Immature natural killer cell (primary cell): ENCODE data around the gene DACH2. TPM values are rescaled to one million over a fixed set of nuclear protein-coding genes. Genes with fewer than 3 reads are reported as not detected.

ENCODE experiments used
- DNase-seq, 3 donors: peaks; one replicate each; pipeline ENCODE4 v3.0.0; 2022; ENCODE audit warnings: mixed read lengths in 1 of 3
- H3K27ac Mint-ChIP-seq, 6 donors: one replicate each; pipeline ENCODE4 v1.8.0; 2020; ENCODE audit warnings: mixed read lengths in 6 of 6, mild to moderate bottlenecking in 5 of 6, inconsistent platforms in 4 of 6, moderate library complexity in 3 of 6
- H3K27me3 Mint-ChIP-seq, 3 donors: one replicate each; pipeline ENCODE4 v1.8.0; 2020 to 2021; ENCODE audit warnings: low read depth in 3 of 3, mild to moderate bottlenecking in 3 of 3, mixed read lengths in 3 of 3, moderate library complexity in 3 of 3, inconsistent platforms in 1 of 3
- H3K36me3 Mint-ChIP-seq, 3 donors: one replicate each; pipeline ENCODE4 v1.8.0; 2020; ENCODE audit warnings: mixed read lengths in 3 of 3, inconsistent platforms in 2 of 3, mild to moderate bottlenecking in 2 of 3
- H3K4me1 Mint-ChIP-seq, 2 donors: one replicate each; pipeline ENCODE4 v1.8.0; 2020; ENCODE audit warnings: inconsistent platforms in 2 of 2, mild to moderate bottlenecking in 2 of 2, mixed read lengths in 2 of 2, moderate library complexity in 1 of 2
- H3K4me3 Mint-ChIP-seq, 5 donors: one replicate each; pipeline ENCODE4 v1.8.0; 2020; ENCODE audit warnings: mild to moderate bottlenecking in 5 of 5, mixed read lengths in 5 of 5, inconsistent platforms in 3 of 5, moderate library complexity in 3 of 5
- H3K9me3 Mint-ChIP-seq, 6 donors: one replicate each; pipeline ENCODE4 v1.8.0; 2020; ENCODE audit warnings: mild to moderate bottlenecking in 6 of 6, mixed read lengths in 6 of 6, inconsistent platforms in 4 of 6, moderate library complexity in 3 of 6
- polyA plus RNA-seq, 3 donors: library from polyadenylated mRNA; unstranded; fragments of 300-500 nt; fragmentation: Illumina TruSeq; gene quantifications; one replicate each; pipeline ENCODE4 v1.2.3, GENCODE V29; 2021

The DACH2 gene
- polyA plus RNA-seq, 3 donors from 2014 or later = not detected

DNA sequence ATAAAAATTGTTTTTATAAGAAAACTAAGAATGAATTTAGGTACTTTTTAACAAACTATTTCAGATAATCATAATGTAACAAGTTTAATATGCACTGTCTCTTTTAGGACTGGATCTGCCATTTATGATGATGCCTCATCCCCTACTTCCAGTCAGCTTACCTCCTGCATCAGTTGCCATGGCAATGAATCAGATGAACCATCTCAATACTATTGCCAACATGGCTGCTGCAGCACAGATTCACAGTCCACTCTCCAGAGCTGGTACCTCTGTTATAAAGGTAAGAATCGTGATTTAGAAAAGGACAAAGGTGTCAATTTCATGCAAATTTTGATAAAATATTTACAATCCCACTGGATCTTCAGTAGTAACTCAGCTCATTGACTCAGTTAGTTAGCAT lies 566.2 kb downstream of the DACH2 start:
- no peak overlapping the region for H3K4me3 Mint-ChIP-seq
- no peak for DNase-seq
- H3K4me1 Mint-ChIP-seq = no peaks in the 10 kb centered on the region
- no peak overlapping the region for H3K27ac Mint-ChIP-seq
- no peaks in the 10 kb centered on the region for H3K36me3 Mint-ChIP-seq
- peaks cover 0 to 6% (median 1%) of the 10 kb centered on the region in 3 donors for H3K27me3 Mint-ChIP-seq
- H3K9me3 Mint-ChIP-seq = peaks cover 0 to 7% (median under 1%) of the 10 kb centered on the region in 6 donors

DNA sequence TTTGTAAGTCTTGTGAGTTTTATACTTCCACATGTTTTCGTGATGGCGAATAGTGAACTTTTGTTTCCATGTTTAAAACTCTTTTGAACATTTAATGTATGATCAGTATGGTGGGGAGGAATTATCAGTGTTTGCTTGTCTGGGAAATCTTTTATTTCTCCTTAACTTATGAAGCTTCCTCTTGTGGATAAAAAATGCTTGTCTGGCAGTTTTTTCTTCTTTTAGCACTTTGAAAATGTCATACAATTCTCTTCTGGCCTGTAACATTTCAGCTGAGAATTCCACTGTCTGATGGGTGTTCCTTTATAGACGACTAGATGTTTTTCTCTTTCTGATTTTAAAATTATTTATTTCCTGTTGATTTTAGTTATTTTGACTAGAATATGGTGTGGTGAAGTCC lies 576.0 kb downstream of the DACH2 start:
- H3K27me3 Mint-ChIP-seq = peaks cover 0 to 2% (median 2%) of the 10 kb centered on the region in 3 donors
- no peak overlapping the region for H3K27ac Mint-ChIP-seq
- H3K4me3 Mint-ChIP-seq = no peak overlapping the region
- DNase-seq = no peak
- H3K9me3 Mint-ChIP-seq = peaks cover 0 to 11% (median 2%) of the 10 kb centered on the region in 6 donors
- H3K4me1 Mint-ChIP-seq = no peaks in the 10 kb centered on the region
- H3K36me3 Mint-ChIP-seq = no peaks in the 10 kb centered on the region

DNA sequence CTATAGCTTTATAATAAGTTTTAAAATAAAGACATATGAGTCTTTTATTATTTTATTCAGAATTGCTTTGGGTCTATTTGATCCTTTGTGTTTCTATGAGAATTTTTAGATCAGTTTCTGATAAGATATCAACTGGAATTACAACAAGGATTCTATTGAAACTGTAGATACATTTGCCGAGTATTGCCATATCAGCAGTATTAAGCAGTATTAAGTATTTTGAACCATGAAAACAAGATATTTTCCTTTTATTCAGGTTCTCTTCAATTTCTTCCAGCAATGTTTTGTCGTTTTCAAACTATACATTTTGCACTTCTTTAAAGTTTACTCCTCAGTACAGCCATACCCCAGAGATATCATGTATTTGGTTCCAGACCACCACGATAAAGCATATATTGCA lies 598.8 kb downstream of the DACH2 start:
- no peaks in the 10 kb centered on the region for H3K4me1 Mint-ChIP-seq
- no peaks in the 10 kb centered on the region for H3K36me3 Mint-ChIP-seq
- no peak for DNase-seq
- peaks cover 0 to 3% (median 0%) of the 10 kb centered on the region in 6 donors for H3K9me3 Mint-ChIP-seq
- no peak overlapping the region for H3K27ac Mint-ChIP-seq
- H3K4me3 Mint-ChIP-seq = no peak overlapping the region
- peaks cover 0 to 2% (median 2%) of the 10 kb centered on the region in 3 donors for H3K27me3 Mint-ChIP-seq

DNA sequence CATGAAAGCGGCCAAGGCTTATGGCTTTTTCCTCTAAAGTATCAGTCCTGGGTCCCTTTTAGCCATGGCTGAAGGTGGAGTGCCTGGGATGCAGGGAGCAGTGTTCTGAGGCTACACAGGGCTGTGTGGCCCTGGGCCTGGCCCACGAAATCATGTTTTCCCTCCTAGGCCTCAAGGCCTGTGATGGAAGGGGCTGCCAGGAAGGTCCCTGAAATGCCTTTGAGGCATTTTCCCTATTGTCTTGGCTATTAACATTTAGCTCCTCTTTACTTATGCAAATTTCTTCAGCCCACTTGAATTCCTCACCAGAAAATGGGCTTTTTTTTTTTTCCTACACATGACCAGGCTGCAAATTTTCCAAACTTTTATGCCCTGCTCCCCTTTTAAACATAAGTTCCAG lies 657.0 kb downstream of the DACH2 start:
- Mint-ChIP-seq H3K9me3 (peaks cover 0 to 8% (median under 1%) of the 10 kb centered on the region in 6 donors), H3K27me3 (peaks cover 0 to 4% (median 0%) of the 10 kb centered on the region in 3 donors), H3K36me3 (no peaks in the 10 kb centered on the region), H3K27ac (no peak overlapping the region), H3K4me1 (no peaks in the 10 kb centered on the region), H3K4me3 (no peak overlapping the region)
- DNase-seq = no peak

DNA sequence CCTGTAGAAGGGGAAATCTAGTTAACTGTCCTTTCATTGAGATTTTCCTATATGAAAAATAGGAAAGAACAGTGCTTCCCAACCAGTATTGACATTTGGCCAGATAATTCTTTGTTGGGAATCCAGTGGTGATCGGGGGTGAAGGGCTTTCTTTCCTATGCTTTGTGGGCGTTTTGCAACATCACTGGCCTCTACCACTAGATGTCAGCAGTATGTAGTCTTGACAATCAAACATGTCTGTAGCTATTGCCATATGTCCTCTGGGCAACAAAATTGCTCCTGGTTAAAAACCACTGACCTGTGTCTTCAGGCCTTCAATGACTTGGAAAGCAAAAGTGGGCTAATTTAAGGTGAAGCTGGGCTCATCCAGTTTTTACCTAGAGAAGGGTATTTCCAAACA lies 658.5 kb downstream of the DACH2 start:
- no peaks in the 10 kb centered on the region for H3K4me1 Mint-ChIP-seq
- no peak overlapping the region for H3K27ac Mint-ChIP-seq
- H3K27me3 Mint-ChIP-seq = peaks cover 0 to 4% (median 0%) of the 10 kb centered on the region in 3 donors
- peaks cover 0 to 8% (median under 1%) of the 10 kb centered on the region in 6 donors for H3K9me3 Mint-ChIP-seq
- no peak overlapping the region for H3K4me3 Mint-ChIP-seq
- H3K36me3 Mint-ChIP-seq = no peaks in the 10 kb centered on the region
- DNase-seq = no peak

DNA sequence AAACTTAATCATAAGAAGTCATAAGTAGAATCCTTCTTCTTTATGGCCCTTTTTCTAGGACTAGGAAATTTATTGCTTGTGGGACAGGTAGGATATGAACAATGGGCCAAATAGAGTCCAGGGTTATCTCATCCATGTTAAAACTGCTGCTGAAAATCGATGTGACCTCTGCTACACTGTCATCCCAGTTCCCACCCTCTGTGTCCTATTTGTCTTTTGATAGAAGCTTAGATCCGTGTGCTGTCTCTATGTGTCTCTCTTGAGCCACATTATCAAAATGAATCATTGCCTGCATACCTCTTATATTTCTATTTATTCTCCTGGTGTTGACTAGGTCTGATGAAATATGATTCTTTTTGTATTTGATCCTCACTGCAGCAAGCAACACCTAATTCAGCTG lies 661.4 kb downstream of the DACH2 start:
- H3K27ac Mint-ChIP-seq = no peak overlapping the region
- H3K36me3 Mint-ChIP-seq = no peaks in the 10 kb centered on the region
- H3K4me1 Mint-ChIP-seq = no peaks in the 10 kb centered on the region
- peaks cover 0 to 4% (median 0%) of the 10 kb centered on the region in 3 donors for H3K27me3 Mint-ChIP-seq
- no peak overlapping the region for H3K4me3 Mint-ChIP-seq
- peaks cover 0 to 8% (median 0%) of the 10 kb centered on the region in 6 donors for H3K9me3 Mint-ChIP-seq
- no peak for DNase-seq

DNA sequence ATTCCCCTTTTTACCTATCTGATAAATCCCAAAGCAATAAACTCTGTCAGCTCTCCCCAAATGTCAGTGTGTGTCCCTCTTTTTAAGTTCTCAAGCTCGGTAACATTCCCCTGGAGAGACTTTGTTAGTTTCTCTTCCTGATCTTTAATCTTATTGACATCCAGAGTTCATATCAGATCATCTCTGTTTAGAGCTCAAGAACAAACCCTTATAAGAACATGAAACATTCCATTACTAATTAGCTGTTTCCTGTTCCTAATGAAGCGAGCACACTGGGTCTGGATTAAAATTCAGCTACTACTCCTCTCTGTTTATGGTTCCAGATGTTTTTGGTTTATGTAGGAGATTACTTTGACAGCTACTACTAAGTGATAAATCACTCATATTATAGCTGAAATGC lies 681.5 kb downstream of the DACH2 start:
- Mint-ChIP-seq H3K36me3 (no peaks in the 10 kb centered on the region), H3K27ac (no peak overlapping the region), H3K4me3 (no peak overlapping the region), H3K9me3 (peaks cover 0 to 10% (median 4%) of the 10 kb centered on the region in 6 donors), H3K27me3 (peaks cover 0 to 3% (median 0%) of the 10 kb centered on the region in 3 donors), H3K4me1 (no peaks in the 10 kb centered on the region)
- no peak for DNase-seq

DNA sequence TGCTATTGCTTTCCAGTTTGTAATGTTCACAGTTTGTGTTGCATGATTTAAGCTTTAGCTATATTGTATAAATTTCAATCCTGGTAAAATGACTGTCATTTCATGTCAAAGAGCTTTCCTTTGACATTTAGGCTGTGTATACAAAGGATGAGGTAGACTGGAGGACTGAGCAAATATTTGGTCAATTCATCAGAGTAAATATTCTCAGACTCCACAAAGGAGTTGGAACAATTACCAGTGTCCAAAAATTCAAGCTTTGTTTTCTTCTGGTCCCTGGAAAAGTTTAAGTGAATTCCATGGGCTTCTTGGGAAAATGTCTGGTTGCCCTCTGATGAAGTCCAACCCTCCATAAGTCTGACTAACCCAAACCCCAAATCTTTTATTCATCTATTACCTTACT lies 682.4 kb downstream of the DACH2 start:
- Mint-ChIP-seq H3K27me3 (peaks cover 0 to 3% (median 0%) of the 10 kb centered on the region in 3 donors), H3K27ac (no peak overlapping the region)

DNA sequence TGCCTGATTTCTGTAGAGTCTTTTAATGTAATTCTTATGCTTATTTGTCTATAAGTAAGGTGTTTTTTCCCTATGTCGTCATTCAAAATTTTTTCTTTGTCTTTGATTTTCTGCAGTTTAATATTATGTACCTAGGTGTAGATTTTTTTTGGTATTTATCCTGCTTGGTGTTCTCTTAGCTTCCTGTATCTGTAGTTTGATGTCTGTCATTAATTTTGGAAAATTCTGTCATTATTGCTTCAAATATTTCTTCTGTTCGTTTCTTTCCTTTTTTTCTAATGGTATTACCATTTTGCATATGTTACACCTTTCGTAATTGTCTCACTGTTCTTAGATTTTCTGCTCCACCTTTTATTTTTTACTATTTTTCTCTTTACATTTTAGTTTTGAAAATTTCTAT lies 696.9 kb downstream of the DACH2 start:
- DNase-seq = no peak
- peaks cover 0 to 3% (median 0%) of the 10 kb centered on the region in 3 donors for H3K27me3 Mint-ChIP-seq
- no peaks in the 10 kb centered on the region for H3K4me1 Mint-ChIP-seq
- no peaks in the 10 kb centered on the region for H3K36me3 Mint-ChIP-seq
- H3K27ac Mint-ChIP-seq = no peak overlapping the region
- no peak overlapping the region for H3K4me3 Mint-ChIP-seq
- H3K9me3 Mint-ChIP-seq = peaks cover 0 to 5% (median 0%) of the 10 kb centered on the region in 6 donors

More for the DNA sequence above, 682.4 kb downstream of the DACH2 start:
- Mint-ChIP-seq H3K4me3 (no peak overlapping the region), H3K4me1 (no peaks in the 10 kb centered on the region), H3K9me3 (peaks cover 0 to 6% (median 2%) of the 10 kb centered on the region in 6 donors), H3K36me3 (no peaks in the 10 kb centered on the region)
- DNase-seq = no peak

Other genes with a start within 250 kb of the DACH2 start
- 1 to 10 TPM; 5.8 to 9.7 (median 5.9) TPM for gene CHM, start 100.9 kb upstream of the DACH2 start, polyA plus RNA-seq